ENCODE data around the gene MKS1. TPM values are rescaled to one million over a fixed set of nuclear protein-coding genes. Genes with fewer than 3 reads are reported as not detected.

MKS1 gene
- total RNA-seq, 1 experiment from 2014 or later: 24.8 TPM

DNA sequence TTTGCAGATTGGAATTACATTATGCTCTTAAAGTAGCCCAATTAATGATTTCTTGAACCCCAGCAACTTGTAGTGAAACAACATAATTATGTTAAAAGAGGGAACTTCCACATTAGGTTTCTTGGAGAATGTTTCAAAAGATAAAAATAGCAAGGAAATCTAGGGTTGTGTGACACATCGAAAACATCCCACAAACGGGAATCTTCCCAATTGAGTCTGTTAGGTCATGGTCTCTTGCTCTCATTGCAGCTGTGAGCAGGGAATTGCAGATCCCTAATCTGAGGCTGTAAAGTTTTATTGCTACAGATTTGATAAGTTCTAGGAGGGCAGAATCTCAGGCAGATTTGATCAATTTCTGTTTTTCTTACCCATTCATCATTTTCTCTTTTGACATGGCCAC is 12.6 kb upstream of the MKS1 start:
- H2BK15ac ChIP-seq (ENCODE audit: low read depth, low read length): no peak overlapping the region
- no peak overlapping the region for H3K27ac ChIP-seq (ENCODE audit: insufficient read length, low read depth, low read length)
- no peaks in the 10 kb centered on the region for H3K9me3 ChIP-seq (ENCODE audit: control insufficient read depth, low read depth, low read length)
- no peak overlapping the region for H2BK5ac ChIP-seq (ENCODE audit: insufficient read length, low read length)
- no peak overlapping the region for H3K4me2 ChIP-seq (ENCODE audit: insufficient read depth, insufficient read length, low read length)
- peaks cover 54% of the 10 kb centered on the region for H3K27me3 Mint-ChIP-seq (ENCODE audit: low read depth)
- H3K23me2 ChIP-seq (ENCODE audit: insufficient read length, low read depth, low read length, poor library complexity, severe bottlenecking): no peaks in the 10 kb centered on the region
- no peak overlapping the region for H3K18ac ChIP-seq (ENCODE audit: insufficient read length, low read depth, low read length)
- WGBS (ENCODE audit: extremely low coverage, insufficient read length, low lambda C conversion rate): no CpG with 5 or more reads among the region's 2 CpGs
- H3K56ac ChIP-seq (ENCODE audit: insufficient read length, low read depth, low read length): no peak overlapping the region
- TF ChIP-seq, protein P1, sequence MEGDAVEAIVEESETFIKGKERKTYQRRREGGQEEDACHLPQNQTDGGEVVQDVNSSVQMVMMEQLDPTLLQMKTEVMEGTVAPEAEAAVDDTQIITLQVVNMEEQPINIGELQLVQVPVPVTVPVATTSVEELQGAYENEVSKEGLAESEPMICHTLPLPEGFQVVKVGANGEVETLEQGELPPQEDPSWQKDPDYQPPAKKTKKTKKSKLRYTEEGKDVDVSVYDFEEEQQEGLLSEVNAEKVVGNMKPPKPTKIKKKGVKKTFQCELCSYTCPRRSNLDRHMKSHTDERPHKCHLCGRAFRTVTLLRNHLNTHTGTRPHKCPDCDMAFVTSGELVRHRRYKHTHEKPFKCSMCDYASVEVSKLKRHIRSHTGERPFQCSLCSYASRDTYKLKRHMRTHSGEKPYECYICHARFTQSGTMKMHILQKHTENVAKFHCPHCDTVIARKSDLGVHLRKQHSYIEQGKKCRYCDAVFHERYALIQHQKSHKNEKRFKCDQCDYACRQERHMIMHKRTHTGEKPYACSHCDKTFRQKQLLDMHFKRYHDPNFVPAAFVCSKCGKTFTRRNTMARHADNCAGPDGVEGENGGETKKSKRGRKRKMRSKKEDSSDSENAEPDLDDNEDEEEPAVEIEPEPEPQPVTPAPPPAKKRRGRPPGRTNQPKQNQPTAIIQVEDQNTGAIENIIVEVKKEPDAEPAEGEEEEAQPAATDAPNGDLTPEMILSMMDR (conservative IDR thresholded peaks at IDR 0.05): no peak
- H3K79me1 ChIP-seq (ENCODE audit: insufficient read depth, low read depth, low read length, poor library complexity, severe bottlenecking): no peaks in the 10 kb centered on the region
- H3K23ac ChIP-seq (ENCODE audit: insufficient read length, low read depth, low read length): no peak overlapping the region
- no peak overlapping the region for H4K8ac ChIP-seq (replicated peaks; ENCODE audit: insufficient read length, low read depth, low read length)
- H2BK120ac ChIP-seq (ENCODE audit: low read depth, low read length, poor library complexity, severe bottlenecking): no peak overlapping the region
- H3K4me3 Mint-ChIP-seq: no peak overlapping the region
- no peak overlapping the region for H3K14ac ChIP-seq (ENCODE audit: insufficient read depth, low read length)
- H2AFZ ChIP-seq (ENCODE audit: low read length): no peak overlapping the region
- H4K5ac ChIP-seq (ENCODE audit: insufficient read length, low read depth, low read length): no peak overlapping the region
- H3K4me1 Mint-ChIP-seq: peaks cover 16 to 22% of the 10 kb centered on the region in 2 experiments
- H4K20me1 ChIP-seq (ENCODE audit: control insufficient read depth, insufficient read depth, insufficient read length): no peaks in the 10 kb centered on the region
- H3T11ph ChIP-seq (ENCODE audit: low read length): no peak overlapping the region
- no peak overlapping the region for H4K91ac ChIP-seq (ENCODE audit: insufficient read length, low read depth, low read length)
- no peaks in the 10 kb centered on the region for H3K27me3 ChIP-seq (ENCODE audit: insufficient read depth, low read length)
- H3K4me1 ChIP-seq (ENCODE audit: insufficient read depth, low read length): peaks cover 2% of the 10 kb centered on the region; the same call in 1 of the 2 replicates
- H2BK20ac ChIP-seq (ENCODE audit: low read depth, low read length, poor library complexity, severe bottlenecking): no peak overlapping the region
- H2BK12ac ChIP-seq (ENCODE audit: insufficient read length, low read depth, low read length): no peak overlapping the region
- H2AK5ac ChIP-seq (ENCODE audit: insufficient read length, low read length): no peak overlapping the region
- H3K4ac ChIP-seq (ENCODE audit: low read depth, low read length): no peak overlapping the region
- H3K9me3 Mint-ChIP-seq: no peaks in the 10 kb centered on the region
- no peak overlapping the region for H3K9ac ChIP-seq (ENCODE audit: extremely low read depth, insufficient read length, low read length)
- H3K36me3 Mint-ChIP-seq (ENCODE audit: insufficient read depth in 1 of 3, low read depth in 3 of 3): no peaks in the 10 kb centered on the region
- H3K27ac Mint-ChIP-seq: no peak overlapping the region
- no peak for DNase-seq
- no peaks in the 10 kb centered on the region for H3K79me2 ChIP-seq (ENCODE audit: insufficient read depth, low read length)
